Thyroid gland (tissue), 4 donors: ENCODE measurements around the gene TAF4B.

ENCODE experiments used
- POLR2A ChIP-seq, 2 donors: fragments of 450-650 bp; IDR thresholded peaks; one replicate each; pipeline ENCODE4 v1.6.1; 2017; ENCODE audit warnings: antibody characterized with exemption in 2 of 2, mild to moderate bottlenecking in 2 of 2, moderate library complexity in 1 of 2
- TF ChIP-seq, protein P1 (sequence below), 6 experiments: fragments of 200-600 bp in 3 of 6; fragments of 450-650 bp in 3 of 6; sonication (generic) in 3 of 6; IDR thresholded peaks; one replicate each; pipeline ENCODE4 v1.5.1; 2016 to 2019; ENCODE audit warnings: antibody characterized with exemption in 6 of 6, mild to moderate bottlenecking in 2 of 6, inconsistent platforms in 1 of 6, moderate library complexity in 1 of 6

DNA sequence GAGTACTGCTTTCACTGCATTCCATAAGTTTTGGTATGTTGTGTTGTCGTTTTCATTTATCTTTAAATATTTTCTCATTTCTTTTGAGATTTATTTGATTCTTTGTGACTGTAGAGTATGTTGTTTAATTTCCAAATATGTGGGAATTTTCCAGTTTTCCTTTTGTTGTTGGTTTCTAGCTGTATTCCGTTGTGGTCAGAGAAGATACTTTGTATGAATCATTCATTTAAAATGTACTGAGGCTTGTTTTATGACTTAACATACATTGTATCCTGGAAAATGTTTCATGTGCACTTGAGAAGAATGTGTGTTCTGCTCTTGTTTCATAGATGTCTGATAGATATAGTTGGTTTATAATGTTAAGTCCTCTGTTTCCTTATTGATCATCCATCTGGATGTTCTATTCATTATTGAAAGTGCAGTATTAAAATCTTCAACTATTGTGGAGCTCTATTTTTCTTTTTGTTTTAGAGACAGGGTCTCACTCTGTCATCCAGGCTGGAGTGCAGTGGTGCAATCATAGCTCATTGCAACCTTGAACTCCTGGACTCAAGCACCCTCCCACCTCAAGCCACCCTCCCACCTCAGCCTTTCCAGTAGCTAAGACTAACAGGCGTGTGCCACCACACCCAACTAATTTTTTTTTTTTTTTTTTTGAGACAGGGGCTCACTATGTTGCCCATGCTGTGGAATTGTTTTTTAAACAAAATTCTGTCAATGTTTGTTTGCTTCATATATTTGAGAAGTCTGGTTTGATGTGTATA lies 96.8 kb downstream of the TAF4B start:
- TF ChIP-seq, protein P1, sequence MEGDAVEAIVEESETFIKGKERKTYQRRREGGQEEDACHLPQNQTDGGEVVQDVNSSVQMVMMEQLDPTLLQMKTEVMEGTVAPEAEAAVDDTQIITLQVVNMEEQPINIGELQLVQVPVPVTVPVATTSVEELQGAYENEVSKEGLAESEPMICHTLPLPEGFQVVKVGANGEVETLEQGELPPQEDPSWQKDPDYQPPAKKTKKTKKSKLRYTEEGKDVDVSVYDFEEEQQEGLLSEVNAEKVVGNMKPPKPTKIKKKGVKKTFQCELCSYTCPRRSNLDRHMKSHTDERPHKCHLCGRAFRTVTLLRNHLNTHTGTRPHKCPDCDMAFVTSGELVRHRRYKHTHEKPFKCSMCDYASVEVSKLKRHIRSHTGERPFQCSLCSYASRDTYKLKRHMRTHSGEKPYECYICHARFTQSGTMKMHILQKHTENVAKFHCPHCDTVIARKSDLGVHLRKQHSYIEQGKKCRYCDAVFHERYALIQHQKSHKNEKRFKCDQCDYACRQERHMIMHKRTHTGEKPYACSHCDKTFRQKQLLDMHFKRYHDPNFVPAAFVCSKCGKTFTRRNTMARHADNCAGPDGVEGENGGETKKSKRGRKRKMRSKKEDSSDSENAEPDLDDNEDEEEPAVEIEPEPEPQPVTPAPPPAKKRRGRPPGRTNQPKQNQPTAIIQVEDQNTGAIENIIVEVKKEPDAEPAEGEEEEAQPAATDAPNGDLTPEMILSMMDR (IDR thresholded peaks at IDR 0.05): no peak
- no peak for TF ChIP-seq POLR2A (IDR thresholded peaks at IDR 0.05)
